ENCODE data around the gene COL11A2.

- no peak for TF ChIP-seq ZC3H10 (CRISPR knock-in tag; IDR thresholded peaks at IDR 0.05)
- TF ChIP-seq TCF4 (CRISPR knock-in tag; IDR thresholded peaks at IDR 0.05; ENCODE audit: borderline replicate concordance) = no peak
- no peak for TF ChIP-seq ZFP3 (CRISPR knock-in tag; IDR thresholded peaks at IDR 0.05)
- TF ChIP-seq TOX (CRISPR knock-in tag; IDR thresholded peaks at IDR 0.05; ENCODE audit: borderline replicate concordance) = no peak
- no peak for TF ChIP-seq ZFP30 (CRISPR knock-in tag; IDR thresholded peaks at IDR 0.05)
- TF ChIP-seq, protein P1, sequence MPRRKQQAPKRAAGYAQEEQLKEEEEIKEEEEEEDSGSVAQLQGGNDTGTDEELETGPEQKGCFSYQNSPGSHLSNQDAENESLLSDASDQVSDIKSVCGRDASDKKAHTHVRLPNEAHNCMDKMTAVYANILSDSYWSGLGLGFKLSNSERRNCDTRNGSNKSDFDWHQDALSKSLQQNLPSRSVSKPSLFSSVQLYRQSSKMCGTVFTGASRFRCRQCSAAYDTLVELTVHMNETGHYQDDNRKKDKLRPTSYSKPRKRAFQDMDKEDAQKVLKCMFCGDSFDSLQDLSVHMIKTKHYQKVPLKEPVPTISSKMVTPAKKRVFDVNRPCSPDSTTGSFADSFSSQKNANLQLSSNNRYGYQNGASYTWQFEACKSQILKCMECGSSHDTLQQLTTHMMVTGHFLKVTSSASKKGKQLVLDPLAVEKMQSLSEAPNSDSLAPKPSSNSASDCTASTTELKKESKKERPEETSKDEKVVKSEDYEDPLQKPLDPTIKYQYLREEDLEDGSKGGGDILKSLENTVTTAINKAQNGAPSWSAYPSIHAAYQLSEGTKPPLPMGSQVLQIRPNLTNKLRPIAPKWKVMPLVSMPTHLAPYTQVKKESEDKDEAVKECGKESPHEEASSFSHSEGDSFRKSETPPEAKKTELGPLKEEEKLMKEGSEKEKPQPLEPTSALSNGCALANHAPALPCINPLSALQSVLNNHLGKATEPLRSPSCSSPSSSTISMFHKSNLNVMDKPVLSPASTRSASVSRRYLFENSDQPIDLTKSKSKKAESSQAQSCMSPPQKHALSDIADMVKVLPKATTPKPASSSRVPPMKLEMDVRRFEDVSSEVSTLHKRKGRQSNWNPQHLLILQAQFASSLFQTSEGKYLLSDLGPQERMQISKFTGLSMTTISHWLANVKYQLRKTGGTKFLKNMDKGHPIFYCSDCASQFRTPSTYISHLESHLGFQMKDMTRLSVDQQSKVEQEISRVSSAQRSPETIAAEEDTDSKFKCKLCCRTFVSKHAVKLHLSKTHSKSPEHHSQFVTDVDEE (CRISPR knock-in tag; IDR thresholded peaks at IDR 0.05) = no peak
- no peak for TF ChIP-seq RARB (CRISPR knock-in tag; IDR thresholded peaks at IDR 0.05)
- TF ChIP-seq ZNF565 (CRISPR knock-in tag; conservative IDR thresholded peaks at IDR 0.05; ENCODE audit: low read depth) = no peak
- TF ChIP-seq ZNF70 (CRISPR knock-in tag; IDR thresholded peaks at IDR 0.05) = no peak
- no peak for TF ChIP-seq GLIS3 (CRISPR knock-in tag; IDR thresholded peaks at IDR 0.05)
Measured at GRCh38 chr6:33164176-33164575, 28.1 kb downstream of the COL11A2 start.

All from SK-N-SH treated with all-trans-retinoic acid at 6 μM for 48 hours (cell line).